ENCODE measurements around the gene TTN.

TTN gene

GRCh38 chr2:178514664-178515063 is 292.6 kb downstream of the TTN start:
- CTCF ChIA-PET: interaction anchor here (0.6 to 0.7 kb wide), 3 partner anchors 14 to 1350 kb away, joined by 5 to 8 read pairs (median 5); no protein-coding TSS in a partner anchor
- POLR2A ChIA-PET (ENCODE audit: low non-redundant PET): interaction anchor here (0.7 kb wide), 1 partner anchor 289 kb away, joined by 8 read pairs; no protein-coding TSS in a partner anchor
- no peak for TF ChIP-seq CTCF (conservative IDR thresholded peaks at IDR 0.05; ENCODE audit: low read depth)
- H3K27ac ChIP-seq: no peak overlapping the region
- peak; percentile 69 for DNase-seq (ENCODE audit: low spot score)

- TF ChIP-seq CTCF (conservative IDR thresholded peaks at IDR 0.05; ENCODE audit: low read depth): no peak
- no peak overlapping the region for H3K27ac ChIP-seq
- CTCF ChIA-PET: no interaction called here
- POLR2A ChIA-PET (ENCODE audit: low non-redundant PET): no interaction called here
- no peak for DNase-seq (ENCODE audit: low spot score)
Observed at GRCh38 chr2:178513876-178514275, 293.3 kb downstream of the TTN start.

- DNase-seq (ENCODE audit: low spot score): peak; percentile 38
- ChIA-PET POLR2A (ENCODE audit: low non-redundant PET) (no interaction called here), CTCF (no interaction called here)
Observed at GRCh38 chr2:178512484-178512883, 294.7 kb downstream of the TTN start.

GRCh38 chr2:178510384-178510783 is 296.8 kb downstream of the TTN start:
- no peak for TF ChIP-seq CTCF (conservative IDR thresholded peaks at IDR 0.05; ENCODE audit: low read depth)
- no peak overlapping the region for H3K27ac ChIP-seq
- POLR2A ChIA-PET (ENCODE audit: low non-redundant PET): no interaction called here
- CTCF ChIA-PET: interaction anchor here (0.7 to 1.1 kb wide), 2 partner anchors 68 to 399 kb away, joined by 4 to 5 read pairs; no protein-coding TSS in a partner anchor
- DNase-seq (ENCODE audit: low spot score): no peak

More at GRCh38 chr2:178512484-178512883, 294.7 kb downstream of the TTN start:
- H3K27ac ChIP-seq: no peak overlapping the region
- TF ChIP-seq CTCF (conservative IDR thresholded peaks at IDR 0.05; ENCODE audit: low read depth): no peak

- ChIA-PET CTCF (no interaction called here), POLR2A (ENCODE audit: low non-redundant PET) (no interaction called here)
- TF ChIP-seq CTCF (conservative IDR thresholded peaks at IDR 0.05; ENCODE audit: low read depth): no peak
- DNase-seq (ENCODE audit: low spot score): no peak
- no peak overlapping the region for H3K27ac ChIP-seq
Observed at GRCh38 chr2:178508646-178509045, 298.6 kb downstream of the TTN start.

- TF ChIP-seq CTCF (conservative IDR thresholded peaks at IDR 0.05; ENCODE audit: low read depth): no peak
- no peak for DNase-seq (ENCODE audit: low spot score)
- H3K27ac ChIP-seq: no peak overlapping the region
- CTCF ChIA-PET: no interaction called here
- POLR2A ChIA-PET (ENCODE audit: low non-redundant PET): no interaction called here
Observed at GRCh38 chr2:178506949-178507348, 300.3 kb downstream of the TTN start.

GRCh38 chr2:178506524-178506923 is 300.7 kb downstream of the TTN start:
- ChIA-PET CTCF (no interaction called here), POLR2A (ENCODE audit: low non-redundant PET) (no interaction called here)
- DNase-seq (ENCODE audit: low spot score): no peak
- no peak for TF ChIP-seq CTCF (conservative IDR thresholded peaks at IDR 0.05; ENCODE audit: low read depth)
- no peak overlapping the region for H3K27ac ChIP-seq
